GM23338 (cell line): ENCODE data around the gene SMIM22. TPM values are rescaled to one million over a fixed set of nuclear protein-coding genes. Genes with fewer than 3 reads are reported as not detected.

Experiments
- ATAC-seq: fragments of 200-7000 bp; cut with Tn5 transposase; 3 replicates; pipeline ENCODE4 v1.9.1; 2020
- DNase-seq: peaks from one replicate; pipeline ENCODE4 v3.0.0-alpha.2; 2015; ENCODE audit warnings: low spot score
- H2AFZ ChIP-seq: fragments of 200-600 bp; sonication (generic); 2 replicates; pipeline ENCODE4 v1.8.0; 2016; ENCODE audit warnings: antibody characterized with exemption, mild to moderate bottlenecking, moderate library complexity
- H3F3A ChIP-seq: fragments of 200-600 bp; sonication (generic); replicated peaks from 2 replicates; pipeline ENCODE4 v1.8.0; 2017; ENCODE audit warnings: antibody characterized with exemption, mixed run types, low read depth
- H3K27ac ChIP-seq: fragments of 200-600 bp; sonication (generic); 2 replicates; pipeline ENCODE4 v1.6.1; 2016; ENCODE audit warnings: low read depth
- H3K27me3 ChIP-seq: fragments of 200-600 bp; sonication (generic); 2 replicates; pipeline ENCODE4 v1.8.0; 2016; ENCODE audit warnings: mild to moderate bottlenecking, mixed run types, moderate library complexity; ENCODE audit not compliant: insufficient read depth
- H3K36me3 ChIP-seq: fragments of 200-600 bp; sonication (generic); 2 replicates; pipeline ENCODE4 v1.8.0; 2016; ENCODE audit warnings: mild to moderate bottlenecking; ENCODE audit not compliant: insufficient read depth
- H3K4me1 ChIP-seq: fragments of 200-600 bp; sonication (generic); 2 replicates; pipeline ENCODE4 v1.8.0; 2016; ENCODE audit warnings: mild to moderate bottlenecking, moderate library complexity; ENCODE audit not compliant: insufficient read depth
- H3K4me2 ChIP-seq: fragments of 200-600 bp; sonication (generic); 2 replicates; pipeline ENCODE4 v1.7.1; 2017; ENCODE audit warnings: mixed run types
- H3K4me3 ChIP-seq: fragments of 200-600 bp; sonication (generic); 2 replicates; pipeline ENCODE4 v1.6.1; 2016; ENCODE audit warnings: mixed run types
- H3K79me2 ChIP-seq: fragments of 200-600 bp; sonication (generic); replicated peaks from 2 replicates; pipeline ENCODE4 v1.8.0; 2017; ENCODE audit warnings: mild to moderate bottlenecking; ENCODE audit not compliant: insufficient read depth
- H3K9me2 ChIP-seq: fragments of 200-600 bp; sonication (generic); 2 replicates; pipeline ENCODE4 v1.8.0; 2017; ENCODE audit not compliant: insufficient read depth
- H4K20me1 ChIP-seq: fragments of 200-600 bp; sonication (generic); replicated peaks from 2 replicates; pipeline ENCODE4 v1.8.0; 2017; ENCODE audit warnings: mild to moderate bottlenecking; ENCODE audit not compliant: insufficient read depth
- H3K27ac Mint-ChIP-seq: 2 replicates; pipeline ENCODE4 v1.8.0; 2020; ENCODE audit warnings: inconsistent platforms, mild to moderate bottlenecking, moderate library complexity, mixed read lengths
- H3K27me3 Mint-ChIP-seq: 3 replicates; pipeline ENCODE4 v1.8.0; 2022; ENCODE audit warnings: low read depth, mild to moderate bottlenecking, moderate library complexity, mixed read lengths, inconsistent platforms; ENCODE audit not compliant: insufficient read depth, poor library complexity
- H3K36me3 Mint-ChIP-seq: 3 replicates; pipeline ENCODE4 v1.8.0; 2021; ENCODE audit warnings: low read depth, mild to moderate bottlenecking, inconsistent platforms, moderate library complexity, mixed read lengths
- H3K4me1 Mint-ChIP-seq: 3 replicates; pipeline ENCODE4 v1.8.0; 2020; ENCODE audit warnings: mild to moderate bottlenecking, inconsistent platforms, mixed read lengths
- H3K4me3 Mint-ChIP-seq: 3 replicates; pipeline ENCODE4 v1.8.0; 2021; ENCODE audit warnings: moderate library complexity, mild to moderate bottlenecking, inconsistent platforms, mixed read lengths
- H3K9me3 Mint-ChIP-seq: 3 replicates; pipeline ENCODE4 v1.8.0; 2020; ENCODE audit warnings: moderate library complexity, mild to moderate bottlenecking, inconsistent platforms, mixed read lengths
- CREB1 ChIP-seq: fragments of 250-450 bp; sonication (Bioruptor Pico); IDR thresholded peaks from 2 replicates; pipeline ENCODE4 v1.5.0; 2020; ENCODE audit warnings: low read depth, mild to moderate bottlenecking, moderate library complexity
- CTCF ChIP-seq, 2 experiments: fragments of 200-600 bp in 1 of 2; sonication (generic) in 1 of 2; conservative IDR thresholded peaks; 2 replicates each; pipeline versions ENCODE4 v1.5.1 to v1.6.1; 2016 to 2017; ENCODE audit warnings: antibody characterized with exemption in 2 of 2, low read depth in 2 of 2, mild to moderate bottlenecking in 2 of 2, moderate library complexity in 1 of 2
- EZH2 ChIP-seq: fragments of 200-600 bp; sonication (generic); IDR thresholded peaks from one replicate; pipeline ENCODE4 v1.8.0; 2017; ENCODE audit warnings: antibody characterized with exemption, mild to moderate bottlenecking, low read depth; ENCODE audit not compliant: unreplicated experiment
- EZH2phosphoT487 ChIP-seq: fragments of 200-600 bp; sonication (generic); IDR thresholded peaks from one replicate; pipeline ENCODE4 v1.8.1; 2018; ENCODE audit warnings: antibody characterized with exemption; ENCODE audit not compliant: unreplicated experiment
- JUNB ChIP-seq: IDR thresholded peaks from one replicate; pipeline ENCODE4 v1.6.1; 2016; ENCODE audit warnings: antibody characterized with exemption; ENCODE audit not compliant: unreplicated experiment
- NANOG ChIP-seq: IDR thresholded peaks from 2 replicates; pipeline ENCODE4 v1.6.1; 2016; ENCODE audit warnings: antibody characterized with exemption, borderline replicate concordance
- POLR2AphosphoS5 ChIP-seq: IDR thresholded peaks from 2 replicates; pipeline ENCODE4 v1.6.1; 2016; ENCODE audit warnings: antibody characterized with exemption, low read depth
- STAT1 ChIP-seq: IDR thresholded peaks from one replicate; pipeline ENCODE4 v1.6.1; 2016; ENCODE audit warnings: antibody characterized with exemption; ENCODE audit not compliant: unreplicated experiment
- ZNF114 ChIP-seq: fragments of 250-450 bp; sonication (Bioruptor Pico); IDR thresholded peaks from 2 replicates; pipeline ENCODE4 v1.5.0; 2020; ENCODE audit warnings: mild to moderate bottlenecking, moderate library complexity
- ZNF331 ChIP-seq: fragments of 250-450 bp; sonication (Bioruptor Pico); IDR thresholded peaks from 2 replicates; pipeline ENCODE4 v1.5.0; 2020; ENCODE audit warnings: low read depth, mild to moderate bottlenecking, moderate library complexity
- ZNF462 ChIP-seq: fragments of 250-450 bp; sonication (Bioruptor Pico); IDR thresholded peaks from 2 replicates; pipeline ENCODE4 v1.5.0; 2020; ENCODE audit warnings: mild to moderate bottlenecking, moderate library complexity
- polyA plus RNA-seq: library from polyadenylated mRNA; unstranded; fragments of >200 nt; fragmentation: Nextera tagmentation; extraction: Ambion mirVana; gene quantifications from 2 replicates; pipeline ENCODE4 v1.2.1, GENCODE V29; 2016
- total RNA-seq: library from RNA; depleted of rRNA; stranded (reverse); fragments of >200 nt; shearing (Covaris generic); gene quantifications from 2 replicates; pipeline ENCODE4 v1.2.3, GENCODE V29; 2014
- TF ChIP-seq, protein P1 (sequence below): IDR thresholded peaks from 2 replicates; pipeline ENCODE4 v1.6.1; 2016; ENCODE audit warnings: antibody characterized with exemption
- TF ChIP-seq, protein P2 (sequence below): IDR thresholded peaks from one replicate; pipeline ENCODE4 v1.6.1; 2018; ENCODE audit warnings: antibody characterized with exemption; ENCODE audit not compliant: unreplicated experiment

The SMIM22 gene
- total and polyA plus RNA-seq, 2 experiments from 2014 or later = 1.4 TPM; not detected in 1

DNA sequence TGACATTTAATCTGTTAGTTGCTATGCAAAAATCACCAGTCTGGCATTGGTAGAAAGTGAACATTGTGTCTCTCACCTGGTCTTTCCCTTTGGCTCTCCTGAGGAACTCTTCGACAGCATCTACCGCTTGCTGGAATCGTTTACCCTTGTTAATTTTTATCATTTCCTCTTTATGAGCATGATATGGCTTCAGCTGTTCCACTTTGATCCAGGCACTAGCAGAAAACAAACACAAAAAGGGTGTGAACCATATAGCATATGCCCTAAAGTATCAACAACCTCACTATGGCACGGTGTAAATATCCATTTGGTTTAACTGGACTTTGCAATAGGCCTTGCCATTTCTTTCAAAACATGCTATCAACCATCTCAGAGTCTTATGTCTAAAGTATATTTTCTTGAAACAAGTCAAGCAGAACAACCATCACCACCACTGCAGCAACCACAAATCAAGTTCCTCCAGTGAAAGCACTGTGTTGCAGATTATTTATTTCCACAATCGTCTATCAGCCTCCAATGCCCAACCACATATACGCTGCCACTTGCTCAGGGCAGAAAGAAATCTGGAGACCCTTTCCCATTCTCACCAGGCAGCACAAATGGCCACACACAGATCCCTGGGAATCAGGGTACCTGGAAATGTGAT, 37.7 kb downstream of the SMIM22 start:
- peaks cover 63% of the 10 kb centered on the region for H3K36me3 Mint-ChIP-seq
- Histone ChIP-seq H3K27me3 (no peaks in the 10 kb centered on the region), H3K79me2 (peaks cover 17% of the 10 kb centered on the region), H3K27ac (no peak overlapping the region), H3K4me3 (no peak overlapping the region), H3K36me3 (peaks cover 50% of the 10 kb centered on the region), H3K9me2 (no peaks in the 10 kb centered on the region), H3F3A (0 out of 2 replicates have a peak, but pooled peaks cover 10% of the 10 kb centered on the region), H3K4me1 (no peaks in the 10 kb centered on the region), H2AFZ (no peak overlapping the region), H4K20me1 (peaks cover 26% of the 10 kb centered on the region), H3K4me2 (no peak overlapping the region)
- no peaks in the 10 kb centered on the region for H3K9me3 Mint-ChIP-seq
- ATAC-seq (no peak), DNase-seq (no peak)
- no peak for TF ChIP-seq ZNF331
- no peak for TF ChIP-seq CREB1 (CRISPR knock-in tag)
- no peak for TF ChIP-seq ZNF462 (CRISPR knock-in tag)
- TF ChIP-seq JUNB = no peak
- no peak for TF ChIP-seq EZH2phosphoT487
- TF ChIP-seq, protein P1, sequence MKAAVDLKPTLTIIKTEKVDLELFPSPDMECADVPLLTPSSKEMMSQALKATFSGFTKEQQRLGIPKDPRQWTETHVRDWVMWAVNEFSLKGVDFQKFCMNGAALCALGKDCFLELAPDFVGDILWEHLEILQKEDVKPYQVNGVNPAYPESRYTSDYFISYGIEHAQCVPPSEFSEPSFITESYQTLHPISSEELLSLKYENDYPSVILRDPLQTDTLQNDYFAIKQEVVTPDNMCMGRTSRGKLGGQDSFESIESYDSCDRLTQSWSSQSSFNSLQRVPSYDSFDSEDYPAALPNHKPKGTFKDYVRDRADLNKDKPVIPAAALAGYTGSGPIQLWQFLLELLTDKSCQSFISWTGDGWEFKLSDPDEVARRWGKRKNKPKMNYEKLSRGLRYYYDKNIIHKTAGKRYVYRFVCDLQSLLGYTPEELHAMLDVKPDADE = no peak
- TF ChIP-seq, protein P2, sequence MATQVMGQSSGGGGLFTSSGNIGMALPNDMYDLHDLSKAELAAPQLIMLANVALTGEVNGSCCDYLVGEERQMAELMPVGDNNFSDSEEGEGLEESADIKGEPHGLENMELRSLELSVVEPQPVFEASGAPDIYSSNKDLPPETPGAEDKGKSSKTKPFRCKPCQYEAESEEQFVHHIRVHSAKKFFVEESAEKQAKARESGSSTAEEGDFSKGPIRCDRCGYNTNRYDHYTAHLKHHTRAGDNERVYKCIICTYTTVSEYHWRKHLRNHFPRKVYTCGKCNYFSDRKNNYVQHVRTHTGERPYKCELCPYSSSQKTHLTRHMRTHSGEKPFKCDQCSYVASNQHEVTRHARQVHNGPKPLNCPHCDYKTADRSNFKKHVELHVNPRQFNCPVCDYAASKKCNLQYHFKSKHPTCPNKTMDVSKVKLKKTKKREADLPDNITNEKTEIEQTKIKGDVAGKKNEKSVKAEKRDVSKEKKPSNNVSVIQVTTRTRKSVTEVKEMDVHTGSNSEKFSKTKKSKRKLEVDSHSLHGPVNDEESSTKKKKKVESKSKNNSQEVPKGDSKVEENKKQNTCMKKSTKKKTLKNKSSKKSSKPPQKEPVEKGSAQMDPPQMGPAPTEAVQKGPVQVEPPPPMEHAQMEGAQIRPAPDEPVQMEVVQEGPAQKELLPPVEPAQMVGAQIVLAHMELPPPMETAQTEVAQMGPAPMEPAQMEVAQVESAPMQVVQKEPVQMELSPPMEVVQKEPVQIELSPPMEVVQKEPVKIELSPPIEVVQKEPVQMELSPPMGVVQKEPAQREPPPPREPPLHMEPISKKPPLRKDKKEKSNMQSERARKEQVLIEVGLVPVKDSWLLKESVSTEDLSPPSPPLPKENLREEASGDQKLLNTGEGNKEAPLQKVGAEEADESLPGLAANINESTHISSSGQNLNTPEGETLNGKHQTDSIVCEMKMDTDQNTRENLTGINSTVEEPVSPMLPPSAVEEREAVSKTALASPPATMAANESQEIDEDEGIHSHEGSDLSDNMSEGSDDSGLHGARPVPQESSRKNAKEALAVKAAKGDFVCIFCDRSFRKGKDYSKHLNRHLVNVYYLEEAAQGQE = no peak
- no peak for TF ChIP-seq EZH2
- TF ChIP-seq STAT1 = no peak
- no peak for TF ChIP-seq POLR2AphosphoS5
- no peak for TF ChIP-seq CTCF (conservative IDR thresholded peaks at IDR 0.05; ENCODE audit: low read depth in 2 of 2)
- TF ChIP-seq ZNF114 = no peak
- TF ChIP-seq NANOG = no peak
- H3K4me3 Mint-ChIP-seq = no peak overlapping the region
- H3K27ac Mint-ChIP-seq = no peak overlapping the region
- no peaks in the 10 kb centered on the region for H3K4me1 Mint-ChIP-seq
- H3K27me3 Mint-ChIP-seq = peaks cover 3% of the 10 kb centered on the region
